Stimulated activated CD8-positive, alpha-beta memory T cell treated with anti-CD3 and anti-CD28 coated beads, Interleukin-12 subunit alpha, Interleukin-12 subunit beta, amount 100 ng/mL, for 1 hour (primary cell): ENCODE results near the gene ECHDC3.

Experiments
- DNase-seq: peaks from one replicate; pipeline ENCODE4 v3.0.0-alpha.2; 2020; ENCODE audit warnings: low read depth

ECHDC3 gene

GRCh38 chr10:11748866-11749265 is 6.7 kb downstream of the ECHDC3 start:
- no peak for DNase-seq

DNA sequence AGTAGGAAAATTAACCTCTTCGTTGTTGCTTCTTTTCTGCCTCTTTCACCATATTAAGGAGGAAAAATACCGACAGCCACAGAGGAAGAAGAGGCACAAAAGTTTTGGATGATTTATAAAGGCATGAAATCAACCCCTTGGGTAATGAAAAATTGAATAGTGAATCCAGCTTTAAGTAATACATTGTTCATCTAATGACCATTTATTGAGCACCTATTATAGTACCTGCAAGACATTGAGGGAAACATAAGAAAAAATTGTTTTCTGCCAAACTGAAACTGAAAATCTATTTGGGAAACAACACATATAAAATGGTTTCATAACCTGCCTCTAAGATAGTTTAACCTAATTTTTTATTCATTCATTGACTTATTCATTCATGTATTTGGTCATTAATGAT is 8.2 kb downstream of the ECHDC3 start:
- DNase-seq, result no peak

DNA sequence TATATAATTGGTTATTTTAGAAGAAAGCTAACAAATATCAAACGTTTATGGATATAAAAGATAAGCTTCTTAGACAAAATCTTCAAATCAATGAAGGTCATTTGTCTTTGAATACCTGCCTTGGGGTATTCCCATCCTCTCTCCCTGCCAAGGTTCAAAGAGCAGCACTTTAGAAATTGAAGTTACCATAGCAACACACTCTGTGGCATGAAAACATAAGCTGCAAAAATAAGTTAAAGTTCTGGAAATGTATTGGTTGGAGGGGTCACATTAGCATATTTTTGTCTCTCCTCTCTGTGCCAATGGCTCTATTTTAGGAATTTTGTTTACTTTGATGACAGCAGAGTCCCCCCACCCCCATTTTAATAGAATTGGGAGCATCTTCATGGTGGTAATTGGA is 12.0 kb downstream of the ECHDC3 start:
- DNase-seq, result no peak

DNA sequence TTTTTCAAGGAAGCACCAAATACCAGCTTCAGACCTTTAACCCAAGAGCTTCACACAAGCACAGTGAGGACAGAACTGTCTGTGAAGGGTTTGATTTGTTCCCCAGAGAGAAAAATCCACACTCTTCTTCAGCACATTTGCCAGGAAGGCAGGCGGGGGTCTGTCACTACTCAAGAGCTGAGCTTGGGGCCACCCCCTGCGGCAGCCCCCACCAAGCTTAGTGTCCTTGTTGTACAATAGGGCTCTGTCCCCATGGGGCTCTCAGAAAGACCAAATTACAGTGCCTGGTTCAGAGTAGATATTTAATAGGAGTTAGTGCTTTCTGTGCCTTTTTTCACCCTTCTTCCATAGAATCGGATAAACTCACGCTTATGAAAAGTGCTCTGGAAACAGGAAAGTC is 12.4 kb downstream of the ECHDC3 start:
- DNase-seq, result no peak

DNA sequence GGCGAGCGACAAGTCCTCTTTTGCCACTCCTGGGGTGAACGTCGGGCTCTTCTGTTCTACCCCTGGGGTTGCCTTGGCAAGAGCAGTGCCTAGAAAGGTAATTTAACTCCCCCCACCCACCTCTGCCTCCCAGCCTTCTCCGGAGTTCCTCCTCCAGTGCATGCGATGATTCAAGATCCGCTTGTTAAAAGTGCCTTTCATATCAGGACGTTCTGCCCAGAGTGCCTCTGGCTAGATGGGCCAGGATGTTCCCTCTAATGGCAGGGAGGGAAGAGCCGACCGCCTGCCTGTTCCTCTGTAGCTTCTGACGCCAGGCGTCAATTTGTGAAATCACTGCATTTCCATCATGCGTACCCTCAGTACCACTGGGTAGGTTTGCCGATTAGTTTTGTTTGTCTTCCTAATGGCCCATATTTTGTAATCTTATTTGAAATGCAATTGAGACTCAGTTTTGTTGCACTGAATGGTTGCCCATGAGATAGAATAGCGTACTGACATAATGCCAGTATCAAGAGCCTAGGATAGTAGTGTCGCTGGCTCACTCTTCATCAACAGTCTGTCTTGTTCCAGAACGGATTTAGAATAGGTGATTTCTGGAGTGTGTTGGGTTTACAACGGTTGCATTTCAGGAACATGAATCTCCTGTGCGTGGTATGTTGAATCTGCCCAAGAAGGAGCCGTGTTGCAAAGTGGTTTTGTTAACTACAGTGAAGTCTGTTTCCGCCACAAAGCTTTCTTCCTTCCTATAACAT is 13.5 kb downstream of the ECHDC3 start:
- no peak for DNase-seq

GRCh38 chr10:11756766-11757315 is 14.7 kb downstream of the ECHDC3 start:
- no peak for DNase-seq

DNA sequence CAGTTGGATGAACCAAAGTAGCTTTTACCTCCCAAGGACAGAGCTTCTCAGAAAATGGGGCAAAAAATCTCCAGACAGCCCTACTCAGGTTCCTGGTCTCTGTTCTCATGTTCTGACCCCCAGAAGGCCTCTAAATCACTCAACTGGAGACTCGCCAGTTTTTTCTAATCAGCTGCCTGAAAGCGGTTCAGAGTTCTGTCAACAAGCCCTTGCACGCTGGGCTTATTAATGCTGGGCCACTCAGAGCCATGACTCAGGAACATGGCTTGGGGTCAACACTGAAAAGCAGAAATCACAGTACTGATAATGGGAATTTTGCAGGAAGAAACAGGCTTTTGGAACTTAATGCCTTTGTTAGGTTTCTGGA is 15.3 kb downstream of the ECHDC3 start:
- no peak for DNase-seq

- peak; percentile 72 for DNase-seq
Measured at GRCh38 chr10:11757821-11758463, 15.8 kb downstream of the ECHDC3 start.

DNA sequence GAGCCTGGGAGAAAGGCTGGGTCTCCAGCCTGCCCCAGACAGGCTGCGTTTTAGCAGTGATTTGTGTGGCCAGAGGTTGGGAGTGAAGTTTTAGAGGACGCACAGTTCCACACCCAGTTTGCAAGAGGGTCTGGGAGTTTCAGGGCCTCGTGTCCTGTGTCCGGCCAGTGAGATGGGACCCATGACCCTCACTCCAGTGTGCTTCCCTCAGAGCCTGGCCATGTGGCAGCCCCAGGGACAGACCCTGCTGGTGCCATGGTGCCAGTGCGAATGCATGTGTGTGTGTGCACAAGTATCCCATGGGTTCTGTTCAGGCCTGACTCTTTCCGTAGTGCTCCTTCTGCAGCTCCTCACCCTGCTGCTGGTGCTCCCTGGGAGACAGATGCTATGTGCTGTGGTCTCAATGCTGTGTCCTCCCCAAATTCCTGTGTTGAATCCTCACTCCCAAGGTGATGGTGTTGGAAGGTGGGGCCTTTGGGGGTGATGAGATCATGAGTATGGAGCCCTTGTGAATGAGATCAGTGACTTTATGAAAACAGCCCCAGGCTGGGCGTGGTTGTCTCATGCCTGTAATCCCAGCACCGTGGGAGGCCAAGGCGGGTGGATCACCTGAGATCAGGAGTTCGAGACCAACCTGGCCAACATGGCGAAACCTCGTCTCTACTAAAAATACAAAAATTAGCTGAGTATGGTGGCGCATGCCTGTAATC is 16.5 kb downstream of the ECHDC3 start:
- DNase-seq, result no peak

GRCh38 chr10:11759347-11759746 is 17.2 kb downstream of the ECHDC3 start:
- DNase-seq, result no peak

GRCh38 chr10:11760151-11760550 is 18.0 kb downstream of the ECHDC3 start:
- no peak for DNase-seq

GRCh38 chr10:11760861-11761260 is 18.7 kb downstream of the ECHDC3 start:
- no peak for DNase-seq

DNA sequence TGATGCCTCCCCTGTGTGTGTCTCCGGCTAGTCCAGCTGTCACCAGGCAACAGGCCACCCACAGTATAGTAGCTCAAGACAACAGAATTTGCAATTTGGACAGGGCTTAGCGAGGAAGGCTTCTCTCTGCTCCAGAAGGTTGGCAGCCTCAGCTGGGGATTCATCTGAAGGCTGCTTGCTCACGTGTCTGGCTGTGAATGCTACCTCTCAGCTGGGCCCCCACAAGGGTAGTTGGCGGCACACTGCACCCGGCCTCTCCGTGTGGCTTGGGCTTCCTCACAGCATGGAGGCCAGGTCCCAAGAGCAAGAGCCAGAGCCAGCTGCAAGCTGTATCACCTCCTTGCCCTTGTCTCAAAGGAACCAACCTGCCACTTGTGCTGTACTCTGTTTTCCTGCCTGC is 19.2 kb downstream of the ECHDC3 start:
- no peak for DNase-seq

DNA sequence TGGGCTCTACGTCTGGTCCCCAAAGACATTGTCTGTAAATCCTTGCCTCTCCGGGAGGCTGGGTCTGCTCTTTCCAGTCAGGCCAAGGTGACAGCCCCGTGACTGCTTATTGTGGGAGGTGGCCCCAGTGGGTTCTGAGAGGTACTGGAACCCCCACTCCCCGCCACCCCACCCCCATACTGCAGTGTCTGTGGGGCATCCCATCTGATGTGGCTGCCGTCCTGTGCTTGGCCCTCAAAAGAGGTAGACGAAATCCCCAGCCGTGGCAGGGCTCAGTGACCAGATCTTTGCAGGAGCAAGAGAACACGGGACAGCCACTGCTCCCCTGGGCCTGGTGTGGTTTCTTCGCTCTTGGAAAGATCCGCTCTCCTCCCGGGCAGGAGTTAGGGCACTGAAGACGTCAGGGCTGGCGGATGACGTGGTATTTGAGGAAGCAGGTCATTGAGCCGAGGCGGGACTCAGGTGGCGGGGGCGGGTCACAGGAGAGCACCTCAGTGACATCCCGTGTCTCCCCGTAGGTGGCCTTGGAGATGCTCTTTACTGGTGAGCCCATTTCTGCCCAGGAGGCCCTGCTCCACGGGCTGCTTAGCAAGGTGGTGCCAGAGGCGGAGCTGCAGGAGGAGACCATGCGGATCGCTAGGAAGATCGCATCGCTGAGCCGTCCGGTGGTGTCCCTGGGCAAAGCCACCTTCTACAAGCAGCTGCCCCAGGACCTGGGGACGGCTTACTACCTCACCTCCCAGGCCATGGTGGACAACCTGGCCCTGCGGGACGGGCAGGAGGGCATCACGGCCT is 20.7 kb downstream of the ECHDC3 start:
- no peak for DNase-seq

- no peak for DNase-seq
Measured at GRCh38 chr10:11763501-11763861, 21.3 kb downstream of the ECHDC3 start.

DNA sequence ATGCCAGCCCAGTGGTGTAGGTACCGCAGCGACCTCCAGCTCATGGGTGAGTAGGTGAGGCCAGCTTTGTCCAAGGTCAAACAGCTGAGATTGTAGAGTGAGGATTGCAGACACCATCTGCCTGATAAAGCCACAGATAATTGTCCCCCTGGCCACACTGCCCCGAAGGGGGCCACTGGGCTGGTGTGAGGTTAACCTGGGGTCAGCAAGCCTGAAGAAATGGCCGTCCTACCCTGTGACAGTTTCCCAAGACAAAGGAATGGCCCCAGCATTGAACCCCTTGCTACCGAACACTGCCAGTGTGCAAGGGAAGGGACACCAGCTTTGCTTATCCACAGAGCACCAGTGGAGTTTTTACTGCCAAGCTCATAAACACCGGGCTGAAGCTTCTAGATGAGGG is 23.0 kb downstream of the ECHDC3 start:
- DNase-seq, result no peak

DNA sequence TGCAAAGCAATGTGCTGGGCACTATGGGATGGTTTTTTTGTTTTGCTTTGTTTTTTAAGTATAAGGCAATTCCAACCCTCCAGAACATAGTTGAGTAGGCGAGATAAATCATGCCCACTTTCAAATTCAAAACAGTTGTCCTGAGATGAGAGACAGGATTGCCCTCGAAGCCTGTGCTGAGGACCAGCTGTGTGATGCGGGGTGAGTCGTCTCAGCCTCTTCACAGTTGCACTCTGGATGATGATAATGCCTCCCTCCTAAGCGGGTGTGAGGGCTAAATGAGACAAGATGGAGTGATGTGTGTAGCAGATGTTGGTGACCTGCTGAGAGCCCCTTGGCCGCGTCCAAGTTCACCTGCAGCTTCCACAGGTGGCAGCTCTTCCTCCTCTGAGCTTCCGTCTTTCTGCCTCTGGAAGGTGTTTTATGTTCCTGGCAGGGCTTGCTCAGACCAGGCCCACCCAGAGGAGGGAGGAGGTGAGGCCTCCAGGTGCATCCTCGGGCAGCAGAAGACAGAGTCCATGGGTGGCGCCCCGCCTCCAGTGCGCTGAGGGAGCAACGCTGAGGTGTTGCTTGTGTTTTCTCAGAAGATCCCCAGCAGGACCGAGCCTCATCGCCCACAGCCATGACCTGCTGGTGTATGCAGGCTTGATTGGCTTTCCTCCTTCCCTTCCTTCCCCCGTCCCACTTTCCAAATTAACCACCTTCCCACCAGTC is 30.6 kb downstream of the ECHDC3 start:
- DNase-seq, result no peak

GRCh38 chr10:11773761-11774441 is 31.7 kb downstream of the ECHDC3 start:
- no peak for DNase-seq

DNA sequence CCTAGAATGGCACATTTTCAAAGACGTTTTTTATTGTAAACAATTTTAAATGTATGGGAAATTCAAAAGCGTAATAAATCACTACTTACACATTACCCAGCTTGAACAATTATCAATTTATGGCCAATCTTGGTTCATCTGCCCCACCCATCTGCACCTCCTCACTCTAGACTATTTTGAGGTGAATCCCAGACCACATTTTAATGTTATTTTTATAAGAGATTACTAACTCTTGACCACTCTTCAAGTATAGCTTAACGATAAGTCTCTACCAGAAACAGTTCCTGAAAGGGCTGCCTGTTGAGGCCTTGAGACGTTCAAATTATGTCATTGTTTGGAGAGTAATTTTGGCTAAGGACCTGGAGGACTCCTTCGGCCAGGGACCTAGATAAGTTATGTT is 33.2 kb downstream of the ECHDC3 start:
- no peak for DNase-seq

DNA sequence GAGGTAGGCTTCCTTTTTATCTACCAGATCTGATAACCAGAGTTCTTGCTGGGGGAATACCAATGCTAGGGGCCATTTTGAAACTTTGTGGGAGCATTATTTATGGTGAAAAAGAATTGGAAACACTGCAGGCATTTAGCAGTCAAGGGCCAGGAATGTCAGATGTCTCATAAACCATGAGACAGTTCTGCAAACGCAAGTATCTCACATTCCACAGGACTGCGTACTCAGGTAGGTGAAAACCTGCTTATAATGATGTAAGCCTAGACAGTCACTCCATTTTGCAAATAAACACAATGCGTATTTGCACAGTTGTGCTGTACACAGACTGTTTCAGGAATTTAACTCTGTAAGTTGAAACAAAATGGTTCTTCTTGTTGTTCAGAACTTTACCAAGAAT is 33.9 kb downstream of the ECHDC3 start:
- DNase-seq, result no peak

DNA sequence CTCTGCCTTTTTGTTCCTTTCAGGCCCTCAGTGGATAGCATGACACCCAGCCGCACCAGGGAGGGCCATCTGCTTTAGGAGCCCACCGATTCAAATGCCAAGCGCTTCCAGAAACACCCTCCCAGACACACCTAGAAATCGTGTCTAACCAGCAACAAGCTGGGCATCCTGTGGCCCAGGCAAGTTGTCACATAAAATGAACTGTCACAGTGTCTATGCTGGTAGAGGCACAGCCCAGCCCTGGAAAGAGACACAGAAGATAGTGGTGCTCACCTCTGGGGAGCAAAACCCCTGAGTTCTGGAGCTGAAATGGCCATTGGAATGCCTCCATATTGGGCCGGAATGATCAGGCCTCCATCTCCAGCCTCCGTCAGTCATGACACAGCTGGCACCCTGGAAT is 38.9 kb downstream of the ECHDC3 start:
- DNase-seq, result no peak
